NT2/D1 (cell line): Measurements from ENCODE around the gene PFKP.
"Not testable (repeated sequence)": the region's sequence is repeated elsewhere in the genome, so short reads cannot be mapped to it uniquely, and the experiment has no call there.

ENCODE experiments used
- DNase-seq: peaks from one replicate; pipeline ENCODE4 v3.0.0-alpha.2; 2011; ENCODE audit warnings: low read depth, low spot score
- H3K27me3 ChIP-seq: 2 replicates; pipeline ENCODE4 v1.6.0; 2011; ENCODE audit warnings: mild to moderate bottlenecking; ENCODE audit not compliant: insufficient read length, insufficient read depth
- H3K36me3 ChIP-seq: 2 replicates; pipeline ENCODE4 v1.6.1; 2011; ENCODE audit warnings: mild to moderate bottlenecking, low read length, mixed read lengths; ENCODE audit not compliant: insufficient read depth, insufficient read length
- H3K4me1 ChIP-seq: 2 replicates; pipeline ENCODE4 v1.5.1; 2011; ENCODE audit not compliant: insufficient read depth, insufficient read length
- H3K4me3 ChIP-seq: 2 replicates; pipeline ENCODE4 v1.5.1; 2011; ENCODE audit warnings: low read depth; ENCODE audit not compliant: insufficient read length
- H3K9ac ChIP-seq: 2 replicates; pipeline ENCODE4 v1.6.0; 2011; ENCODE audit warnings: low read depth; ENCODE audit not compliant: insufficient read length
- H3K9me3 ChIP-seq: 2 replicates; pipeline ENCODE4 v1.5.1; 2011; ENCODE audit warnings: mild to moderate bottlenecking, low read length; ENCODE audit not compliant: insufficient read depth
- SUZ12 ChIP-seq: IDR thresholded peaks from 2 replicates; pipeline ENCODE4 v1.6.1; 2011; ENCODE audit not compliant: insufficient read length, insufficient read depth; ENCODE audit errors: extremely low read depth
- YY1 ChIP-seq: IDR thresholded peaks from 2 replicates; pipeline ENCODE4 v1.6.1; 2011; ENCODE audit not compliant: insufficient read length, insufficient read depth
- ZNF274 ChIP-seq: IDR thresholded peaks from 2 replicates; pipeline ENCODE4 v1.6.1; 2011; ENCODE audit warnings: mild to moderate bottlenecking, low read depth, low read length

Gene PFKP

DNA sequence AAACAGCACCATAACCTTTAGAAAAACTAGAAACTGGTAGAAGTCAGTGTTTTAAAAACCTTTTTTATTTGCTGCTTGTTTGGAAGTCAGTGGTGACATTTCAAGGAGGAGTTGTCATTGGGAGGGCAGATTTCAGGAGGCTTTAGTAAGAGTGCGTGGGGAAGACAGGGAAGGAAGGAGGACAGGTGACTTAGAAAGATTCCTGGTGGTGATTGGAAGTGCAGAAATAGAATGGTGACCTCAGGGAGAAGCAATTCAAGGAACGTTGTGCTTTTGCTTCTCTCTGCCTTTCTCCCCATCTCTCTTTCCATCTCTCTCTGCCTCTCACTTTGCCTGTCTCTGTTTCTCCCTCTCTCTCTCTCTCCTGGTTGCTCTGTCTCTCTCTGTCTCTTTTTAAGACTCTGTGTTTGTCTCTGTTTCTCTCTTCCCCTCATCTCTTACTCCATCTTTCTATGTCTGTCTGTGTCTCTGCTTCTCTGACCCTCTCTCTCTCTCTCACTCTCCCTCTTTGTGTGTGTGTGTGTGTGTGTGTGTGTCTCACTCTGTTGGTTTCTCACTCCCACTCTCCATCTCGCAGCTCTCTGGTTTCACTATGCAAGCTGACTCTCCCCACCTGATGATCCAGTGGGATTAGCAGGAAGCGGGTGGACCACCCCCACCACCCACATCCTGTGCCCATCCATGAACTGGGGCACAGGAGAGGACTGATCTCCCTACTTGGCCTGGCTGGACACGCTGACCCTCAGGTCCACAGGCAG, 10.9 kb upstream of the PFKP start:
- Histone ChIP-seq H3K4me1 (peaks cover 2% of the 10 kb centered on the region), H3K9me3 (no peaks in the 10 kb centered on the region), H3K36me3 (no peaks in the 10 kb centered on the region), H3K4me3 (no peak overlapping the region), H3K27me3 (no peaks in the 10 kb centered on the region), H3K9ac (no peak overlapping the region)
- DNase-seq, result no peak
- no peak for TF ChIP-seq ZNF274
- TF ChIP-seq YY1, result no peak
- TF ChIP-seq SUZ12, result no peak

DNA sequence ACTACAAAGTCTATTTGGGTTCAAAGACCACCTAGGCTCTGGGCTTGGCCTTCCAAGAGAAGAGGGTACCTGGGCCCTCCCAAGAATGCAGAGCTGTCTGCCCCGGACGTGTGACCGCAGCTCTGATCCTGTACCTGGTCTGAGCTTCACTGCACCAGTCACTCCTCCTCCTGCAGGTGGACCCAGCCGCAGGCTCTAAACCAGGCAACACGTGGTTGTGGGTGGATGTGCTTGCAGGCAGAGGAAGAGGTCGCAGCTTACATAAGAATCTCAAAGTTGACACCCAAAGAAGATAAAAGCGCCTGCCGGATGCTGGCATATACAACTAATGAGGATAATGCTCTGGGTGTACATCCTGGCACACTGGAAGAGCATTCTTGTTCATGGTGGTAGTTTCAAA, 9.4 kb upstream of the PFKP start:
- H3K9me3 ChIP-seq, result no peaks in the 10 kb centered on the region
- no peak overlapping the region for H3K4me3 ChIP-seq
- no peaks in the 10 kb centered on the region for H3K27me3 ChIP-seq
- TF ChIP-seq ZNF274, result no peak
- no peak for TF ChIP-seq YY1
- no peak for TF ChIP-seq SUZ12
- H3K36me3 ChIP-seq, result no peaks in the 10 kb centered on the region
- H3K9ac ChIP-seq, result no peak overlapping the region
- H3K4me1 ChIP-seq, result peaks cover 2% of the 10 kb centered on the region
- DNase-seq, result no peak

DNA sequence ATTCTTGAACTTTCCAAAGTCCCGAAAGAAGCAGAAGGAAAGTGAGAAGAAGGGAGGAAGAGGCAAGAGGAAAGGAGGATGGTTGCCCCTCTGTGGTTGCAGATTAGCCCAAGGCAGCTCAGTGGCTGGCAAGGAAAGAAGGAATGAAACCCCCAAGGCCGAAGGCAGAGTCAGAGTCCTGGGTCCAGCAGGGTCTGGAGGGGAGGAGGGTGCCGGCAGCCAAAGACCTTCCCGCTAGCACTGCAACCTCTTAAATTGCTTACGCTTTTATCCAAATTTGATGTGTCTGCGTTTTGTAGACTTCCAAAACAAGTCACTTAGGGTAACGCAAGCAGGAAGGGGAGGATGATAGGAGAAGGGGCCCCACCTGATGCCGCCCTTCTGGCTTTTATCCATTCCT, 7.4 kb upstream of the PFKP start:
- no peak for DNase-seq
- Histone ChIP-seq H3K4me3 (no peak overlapping the region), H3K36me3 (no peaks in the 10 kb centered on the region), H3K27me3 (no peaks in the 10 kb centered on the region), H3K4me1 (peaks cover 4% of the 10 kb centered on the region), H3K9me3 (no peaks in the 10 kb centered on the region), H3K9ac (no peak overlapping the region)
- TF ChIP-seq YY1, result no peak
- TF ChIP-seq SUZ12, result no peak
- no peak for TF ChIP-seq ZNF274

DNA sequence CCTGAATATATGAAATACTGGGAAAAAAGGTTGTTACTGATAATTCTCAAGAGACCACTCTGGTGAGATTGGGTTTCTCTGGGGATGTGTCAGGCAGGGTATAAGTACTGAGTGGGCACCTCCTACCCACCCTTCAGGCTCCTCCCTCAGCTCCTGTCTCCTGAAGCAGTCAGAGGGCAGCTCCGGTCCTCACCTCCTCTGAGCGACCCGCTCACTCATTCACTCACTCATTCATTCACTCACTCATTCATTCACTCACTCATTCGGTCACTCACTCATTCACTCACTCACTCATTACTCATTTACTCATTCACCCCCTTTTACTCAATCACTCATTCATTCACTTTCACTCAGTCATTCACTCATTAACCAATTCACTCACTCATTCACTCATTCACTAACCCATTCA, 6.9 kb upstream of the PFKP start:
- Histone ChIP-seq H3K9me3 (no peaks in the 10 kb centered on the region), H3K9ac (no peak overlapping the region), H3K4me3 (no peak overlapping the region), H3K4me1 (peaks cover 4% of the 10 kb centered on the region), H3K36me3 (no peaks in the 10 kb centered on the region), H3K27me3 (peaks cover 2% of the 10 kb centered on the region)
- no peak for DNase-seq
- TF ChIP-seq ZNF274, result no peak
- no peak for TF ChIP-seq SUZ12
- no peak for TF ChIP-seq YY1

DNA sequence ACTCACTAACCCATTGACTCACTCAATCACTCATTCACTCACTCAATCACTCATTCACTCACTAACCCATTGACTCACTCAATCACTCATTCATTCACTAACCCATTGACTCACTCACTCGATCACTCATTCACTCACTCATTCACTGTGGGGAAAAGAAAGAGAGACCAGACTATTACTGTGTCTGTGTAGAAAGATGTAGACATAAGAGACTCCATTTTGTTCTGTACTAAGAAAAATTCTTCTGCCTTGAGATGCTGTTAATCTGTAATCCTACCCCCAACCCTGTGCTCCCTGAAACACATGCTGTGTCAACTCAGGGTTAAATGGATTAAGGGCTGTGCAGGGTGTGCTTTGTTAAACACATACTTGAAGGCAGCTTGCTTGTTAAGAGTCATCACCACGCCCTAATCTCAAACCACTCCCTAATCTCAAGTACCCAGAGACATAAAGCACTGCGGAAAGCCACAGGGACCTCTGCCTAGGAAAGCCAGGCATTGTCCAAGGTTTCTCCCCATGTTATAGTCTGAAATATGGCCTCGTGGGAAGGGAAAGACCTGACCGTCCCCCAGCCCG, 5.9 kb upstream of the PFKP start:
- not testable (repeated sequence) for DNase-seq, H3K9me3 ChIP-seq, H3K4me1 ChIP-seq, H3K9ac ChIP-seq, H3K4me3 ChIP-seq, H3K36me3 ChIP-seq
- H3K27me3 ChIP-seq, result peaks cover 12% of the 10 kb centered on the region

DNA sequence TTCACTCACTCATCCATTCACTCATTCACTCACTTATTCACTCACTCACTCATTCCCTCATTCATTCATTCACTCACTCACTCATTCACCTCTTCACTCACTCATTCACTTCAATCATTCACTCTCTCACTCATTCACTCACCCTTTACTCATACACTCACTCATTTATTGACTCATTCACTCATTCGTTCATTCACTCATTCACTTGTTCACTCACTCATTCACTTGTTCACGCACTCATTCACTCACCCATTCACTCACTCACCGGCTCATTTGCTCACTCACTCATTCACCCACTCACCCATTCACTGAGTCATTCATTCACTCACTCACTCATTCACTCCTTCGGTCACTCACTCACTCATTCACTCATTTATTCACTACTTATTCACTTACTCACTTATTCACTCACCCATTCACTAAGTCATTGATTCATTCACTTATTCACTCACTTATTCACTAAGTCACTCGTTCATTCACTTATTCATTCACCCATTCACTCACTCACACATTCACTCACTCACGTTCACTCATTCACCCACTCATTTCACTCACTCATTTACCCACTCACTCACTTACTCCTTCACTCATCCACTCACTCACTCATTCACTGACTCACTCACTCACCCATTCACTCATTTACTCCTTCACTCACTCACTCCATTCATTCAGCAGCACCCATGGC, 4.7 kb upstream of the PFKP start:
- TF ChIP-seq ZNF274, result no peak
- no peak overlapping the region for H3K4me3 ChIP-seq
- no peaks in the 10 kb centered on the region for H3K36me3 ChIP-seq
- no peak overlapping the region for H3K9ac ChIP-seq
- no peaks in the 10 kb centered on the region for H3K9me3 ChIP-seq
- peaks cover 3% of the 10 kb centered on the region for H3K4me1 ChIP-seq
- peaks cover 18% of the 10 kb centered on the region for H3K27me3 ChIP-seq
- DNase-seq, result no peak

DNA sequence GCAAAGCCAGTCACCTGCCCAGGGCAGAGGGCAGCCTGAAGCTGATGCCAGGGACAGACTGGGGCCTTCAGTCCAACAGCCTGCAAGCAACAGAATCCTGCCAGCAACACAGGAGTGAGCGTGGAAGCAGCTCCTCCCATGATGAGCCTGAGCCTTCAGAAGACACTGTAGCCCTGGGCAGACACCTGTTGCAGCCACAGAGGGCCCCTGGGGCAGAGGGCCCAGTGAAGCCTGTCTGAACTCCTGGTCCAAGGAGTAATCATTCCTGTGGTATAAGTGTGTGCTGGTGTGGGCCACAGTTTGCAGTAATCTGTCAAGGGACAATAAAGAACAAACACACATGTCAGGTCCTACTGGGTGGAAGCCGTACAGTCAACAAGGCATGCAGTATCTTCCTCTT, 2.9 kb upstream of the PFKP start:
- DNase-seq, result no peak
- Histone ChIP-seq H3K9ac (no peak overlapping the region), H3K36me3 (peaks cover 3% of the 10 kb centered on the region), H3K4me3 (no peak overlapping the region), H3K4me1 (peaks cover 3% of the 10 kb centered on the region), H3K9me3 (no peaks in the 10 kb centered on the region), H3K27me3 (peaks cover 18% of the 10 kb centered on the region)
- TF ChIP-seq YY1, result no peak
- TF ChIP-seq ZNF274, result no peak
- no peak for TF ChIP-seq SUZ12
